Ovary (tissue), 3 donors: Measurements from ENCODE around the gene REXO4.
"Not testable (repeated sequence)": the region's sequence is repeated elsewhere in the genome, so short reads cannot be mapped to it uniquely, and the experiment has no call there.

Source experiments
- CTCF ChIP-seq, 3 donors: fragments of 450-650 bp in 2 of 3; fragments of 200-600 bp in 1 of 3; IDR thresholded peaks; one replicate each; pipeline versions ENCODE4 v1.5.1 to v1.8.0; 2016 to 2022; ENCODE audit warnings: antibody characterized with exemption in 3 of 3, mild to moderate bottlenecking in 1 of 3
- EP300 ChIP-seq: sonication (generic); formaldehyde crosslinking; IDR thresholded peaks from one replicate; pipeline ENCODE4 v1.6.1; 2017; ENCODE audit warnings: antibody characterized with exemption
- POLR2A ChIP-seq: fragments of 450-650 bp; IDR thresholded peaks from one replicate; pipeline ENCODE4 v1.6.1; 2017; ENCODE audit warnings: antibody characterized with exemption, mild to moderate bottlenecking, moderate library complexity
- donor health status: DM: no; HTN: no; CAD: no.

- not testable (repeated sequence) for TF ChIP-seq CTCF (IDR thresholded peaks at IDR 0.05); EP300; POLR2A
Observed at GRCh38 chr9:133451865-133452264, 34.1 kb upstream of the REXO4 start.
